Heart left ventricle (tissue), 16 donors: ENCODE measurements around the gene NUDT16L1. TPM values are rescaled to one million over a fixed set of nuclear protein-coding genes. Genes with fewer than 3 reads are reported as not detected.

Experiments
- ATAC-seq, 4 donors: fragments of 200-7000 bp; cut with Tn5 transposase; one replicate each; pipeline ENCODE4 v1.9.1; 2020 to 2022; ENCODE audit warnings: moderate library complexity in 4 of 4, mild to moderate bottlenecking in 3 of 4, moderate number of reproducible peaks in 1 of 4
- DNase-seq, 5 donors: peaks; one replicate each; pipeline ENCODE4 v3.0.0-alpha.2; 2020
- H3K27ac ChIP-seq, 12 donors: fragments of 200-600 bp; sonication (generic) in 4 of 12; one replicate each; pipeline versions ENCODE4 v1.5.0 to v1.8.0; 2016 to 2022; ENCODE audit warnings: mild to moderate bottlenecking in 2 of 12
- H3K27me3 ChIP-seq, 9 donors: fragments of 200-600 bp; sonication (generic) in 2 of 9; one replicate each; pipeline versions ENCODE4 v1.5.1 to v1.8.0; 2016 to 2022; ENCODE audit warnings: mild to moderate bottlenecking in 3 of 9
- H3K36me3 ChIP-seq, 9 donors: fragments of 200-600 bp; sonication (generic) in 2 of 9; one replicate each; pipeline versions ENCODE4 v1.5.0 to v1.8.0; 2018 to 2022; ENCODE audit warnings: mild to moderate bottlenecking in 2 of 9
- H3K4me1 ChIP-seq, 12 donors: fragments of 200-600 bp; sonication (generic) in 4 of 12; one replicate each; pipeline versions ENCODE4 v1.5.0 to v1.8.0; 2016 to 2022; ENCODE audit warnings: mild to moderate bottlenecking in 3 of 12
- H3K4me3 ChIP-seq, 12 donors: fragments of 200-600 bp; sonication (generic) in 4 of 12; one replicate each; pipeline versions ENCODE4 v1.5.0 to v1.8.0; 2017 to 2022; ENCODE audit warnings: mild to moderate bottlenecking in 9 of 12, moderate library complexity in 4 of 12
- H3K9me3 ChIP-seq, 12 donors: fragments of 200-600 bp; sonication (generic) in 4 of 12; one replicate each; pipeline versions ENCODE4 v1.5.0 to v1.8.0; 2016 to 2022; ENCODE audit warnings: mild to moderate bottlenecking in 1 of 12
- POLR2A ChIP-seq, 2 donors: fragments of 450-650 bp; IDR thresholded peaks; one replicate each; pipeline ENCODE4 v1.6.1; 2017; ENCODE audit warnings: antibody characterized with exemption in 2 of 2, mild to moderate bottlenecking in 2 of 2, moderate library complexity in 2 of 2
- WGBS, 4 donors: extraction: QIAGEN DNeasy Blood & Tissue Kit in 2 of 4; methylation state at CpG; one replicate each; pipeline versions ENCODE4 v1.1.5 to v1.1.7; 2013 to 2018; 5-methylcytosine and 5-hydroxymethylcytosine counted together
- intact Hi-C, 10 donors: fragments of 100-400 bp; cut with DNase I; formaldehyde crosslinking; loops; one replicate each; pipeline versions ENCODE4 v1.11.1 to v1.14.2; 2022
- polyA plus RNA-seq, 2 donors: library from polyadenylated mRNA; stranded (reverse); fragments of 200-250 nt; gene quantifications; one replicate each; pipeline ENCODE4 v1.2.3, GENCODE V29; 2013
- total RNA-seq, 9 donors: library from RNA; depleted of rRNA in 2 of 9; stranded (reverse); fragments of >200 nt in 2 of 9; fragmentation: NEBNext Ultra II Directional in 3 of 9; extraction: Animal tissue kit (Norgen Biotek cat#: 25700) in 3 of 9; gene quantifications; one replicate each; pipeline versions ENCODE4 v1.1.0 to v1.2.4, GENCODE V29; 2016 to 2023
- TF ChIP-seq, protein P1 (sequence below), 12 donors: fragments of 200-600 bp; sonication (generic) in 4 of 12; IDR thresholded peaks; one replicate each; pipeline versions ENCODE4 v1.5.0 to v1.8.0; 2018 to 2022; ENCODE audit warnings: antibody characterized with exemption in 12 of 12, mild to moderate bottlenecking in 5 of 12
- donor health status: ischemic (EF 13 %, LVEDD 7.1; RV severe dilation, severe dysfunction).
- donor health status: healthy with polysubstance abuse.
- donor health status: DM: no; HTN: yes; CAD: no.
- donor health status: DM: no; HTN: no; CAD: no.
- donor health status: ischemic (EF 25% LVEDD 6.9; RV normal size, moderate dysfunction).
- donor health status: ischemic (EF 25% LVEDD 5.7; RV mildly dilated, moderate dysfunction).
- donor health status: healthy.
- donor health status: DM: yes; HTN: yes; CAD: no.
- donor health status: ischemic (EF 35%, LVEDD 5.7; RV mildly dilated, moderate dysfunction).
- donor health status: nonischemic (EF 11% LVEDD 7.7; RV severe dilation, severe dysfunction).
- donor health status: DM: yes; HTN: yes; CAD: no.
- donor health status: PGD.
- donor health status: ischemic (EF 29% LVEDD 5.4; RV normal size, mild dysfunction).
- donor health status: nonischemic (EF 23%, LVEDD 6.1; RV moderate dilation, normal function).

The NUDT16L1 gene
- total and polyA plus RNA-seq, 11 donors, result 33.1 to 65.2 (median 47.5) TPM

DNA sequence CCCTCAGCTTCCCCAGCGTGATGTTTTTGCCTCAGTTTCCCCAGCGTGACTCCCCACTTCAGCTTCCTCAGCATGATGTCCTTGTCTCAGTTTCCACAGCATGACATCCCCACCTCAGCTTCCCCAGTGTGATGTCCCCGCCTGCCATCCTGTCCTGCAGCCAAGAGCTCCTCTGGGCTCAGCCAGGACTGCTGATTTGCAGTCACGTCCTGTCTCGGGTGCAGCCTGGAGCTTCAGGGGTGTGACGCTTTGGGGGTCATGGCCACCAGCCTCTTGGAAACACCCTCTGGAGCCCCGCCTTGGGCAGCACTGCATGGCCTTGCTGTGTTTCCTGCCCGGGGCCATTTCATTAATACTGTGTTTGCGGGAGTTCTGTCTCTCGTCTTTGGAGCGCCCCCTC is 16.5 kb upstream of the NUDT16L1 start:
- peak in 4 of 5 donors; percentile 53 to 84 (median 65) for DNase-seq

DNA sequence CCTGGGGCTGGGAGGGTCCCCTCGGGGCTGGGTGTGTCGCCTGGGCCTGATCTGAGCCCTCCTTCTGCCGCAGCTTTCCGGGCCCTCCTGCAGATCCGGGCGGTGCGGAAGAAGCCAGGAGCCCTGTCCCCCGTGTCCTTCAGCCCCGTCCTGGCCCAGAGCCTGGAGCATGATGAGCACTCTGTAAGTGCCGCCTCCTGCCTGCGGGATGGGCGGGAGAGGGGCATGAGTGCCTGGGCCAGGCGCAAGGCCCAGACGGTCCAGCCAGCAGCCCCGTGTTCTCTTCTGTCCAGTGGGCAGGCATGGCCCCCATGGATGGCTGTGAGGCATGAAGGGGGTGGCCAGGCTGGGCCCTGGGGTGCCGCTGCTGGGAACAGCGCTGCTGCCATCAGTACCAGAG is 16.0 kb upstream of the NUDT16L1 start:
- DNase-seq, result peak; percentile 75 to 92 (median 81)
- Histone ChIP-seq H3K27me3 (no peaks in the 10 kb centered on the region), H3K36me3 (peaks cover 0 to 75% (median 38%) of the 10 kb centered on the region in 9 donors), H3K4me3 (peak overlapping the region in 2 of 12 donors; percentile 15 to 28), H3K27ac (peak overlapping the region; percentile 57 to 97 (median 84)), H3K4me1 (peaks cover 0 to 49% (median 25%) of the 10 kb centered on the region in 12 donors), H3K9me3 (no peaks in the 10 kb centered on the region)
- TF ChIP-seq, protein P1, sequence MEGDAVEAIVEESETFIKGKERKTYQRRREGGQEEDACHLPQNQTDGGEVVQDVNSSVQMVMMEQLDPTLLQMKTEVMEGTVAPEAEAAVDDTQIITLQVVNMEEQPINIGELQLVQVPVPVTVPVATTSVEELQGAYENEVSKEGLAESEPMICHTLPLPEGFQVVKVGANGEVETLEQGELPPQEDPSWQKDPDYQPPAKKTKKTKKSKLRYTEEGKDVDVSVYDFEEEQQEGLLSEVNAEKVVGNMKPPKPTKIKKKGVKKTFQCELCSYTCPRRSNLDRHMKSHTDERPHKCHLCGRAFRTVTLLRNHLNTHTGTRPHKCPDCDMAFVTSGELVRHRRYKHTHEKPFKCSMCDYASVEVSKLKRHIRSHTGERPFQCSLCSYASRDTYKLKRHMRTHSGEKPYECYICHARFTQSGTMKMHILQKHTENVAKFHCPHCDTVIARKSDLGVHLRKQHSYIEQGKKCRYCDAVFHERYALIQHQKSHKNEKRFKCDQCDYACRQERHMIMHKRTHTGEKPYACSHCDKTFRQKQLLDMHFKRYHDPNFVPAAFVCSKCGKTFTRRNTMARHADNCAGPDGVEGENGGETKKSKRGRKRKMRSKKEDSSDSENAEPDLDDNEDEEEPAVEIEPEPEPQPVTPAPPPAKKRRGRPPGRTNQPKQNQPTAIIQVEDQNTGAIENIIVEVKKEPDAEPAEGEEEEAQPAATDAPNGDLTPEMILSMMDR (IDR thresholded peaks at IDR 0.05), result peak in 1 of 12 donors; percentile 15
- TF ChIP-seq POLR2A (IDR thresholded peaks at IDR 0.05), result no peak
- 42 to 65% (median 58%) methylated on average over 6 to 17 of the region's 17 CpGs for WGBS, 4 donors
- peak; percentile 81 to 84 (median 82) for ATAC-seq
- intact Hi-C loops, result no loop called here

More for the DNA sequence above, 16.5 kb upstream of the NUDT16L1 start:
- peaks cover 0 to 47% (median 25%) of the 10 kb centered on the region in 12 donors for H3K4me1 ChIP-seq
- intact Hi-C loops, result no loop called here
- H3K4me3 ChIP-seq, result peak overlapping the region in 2 of 12 donors; percentile 15 to 28
- no peaks in the 10 kb centered on the region for H3K9me3 ChIP-seq
- no peak for TF ChIP-seq POLR2A (IDR thresholded peaks at IDR 0.05)
- TF ChIP-seq, protein P1 (IDR thresholded peaks at IDR 0.05), result no peak
- H3K36me3 ChIP-seq, result peaks cover 0 to 73% (median 33%) of the 10 kb centered on the region in 9 donors
- ATAC-seq, result peak; percentile 28 to 65 (median 51)
- peak overlapping the region; percentile 57 to 97 (median 84) for H3K27ac ChIP-seq
- no peaks in the 10 kb centered on the region for H3K27me3 ChIP-seq
- 47 to 65% (median 59%) methylated on average over 11 of the region's 11 CpGs for WGBS, 4 donors

DNA sequence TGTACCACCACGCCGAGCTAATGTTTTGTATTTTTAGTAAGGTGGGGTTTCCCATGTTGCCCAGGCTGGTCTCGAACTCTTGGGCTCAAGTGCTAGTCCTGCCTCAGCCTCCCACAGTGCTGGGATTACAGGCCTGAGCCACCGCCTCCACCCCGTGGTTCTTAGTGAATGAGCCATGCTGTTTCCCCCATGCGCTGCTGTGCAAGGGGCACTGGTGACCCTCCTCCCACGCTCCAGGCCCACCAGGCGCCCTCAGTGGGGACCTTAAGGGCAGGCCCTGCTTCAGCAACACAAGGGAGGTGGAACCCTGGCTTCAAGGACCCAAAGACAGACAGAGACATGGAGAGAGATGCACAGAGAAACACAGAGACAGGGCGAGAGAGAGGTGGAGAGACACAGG is 15.4 kb upstream of the NUDT16L1 start:
- Histone ChIP-seq H3K27ac (peak overlapping the region in 10 of 12 donors; percentile 57 to 97 (median 86)), H3K4me1 (peaks cover 0 to 52% (median 23%) of the 10 kb centered on the region in 12 donors), H3K27me3 (no peaks in the 10 kb centered on the region), H3K9me3 (no peaks in the 10 kb centered on the region), H3K4me3 (no peak overlapping the region), H3K36me3 (peaks cover 2 to 75% (median 41%) of the 10 kb centered on the region in 9 donors)
- no peak for ATAC-seq
- TF ChIP-seq, protein P1 (IDR thresholded peaks at IDR 0.05), result no peak
- no peak for TF ChIP-seq POLR2A (IDR thresholded peaks at IDR 0.05)
- DNase-seq, result peak in 2 of 5 donors; percentile 5 to 40
- WGBS, 4 donors, result 93 to 95% (median 94%) methylated on average over 9 of the region's 9 CpGs
- intact Hi-C loops, result no loop called here

DNA sequence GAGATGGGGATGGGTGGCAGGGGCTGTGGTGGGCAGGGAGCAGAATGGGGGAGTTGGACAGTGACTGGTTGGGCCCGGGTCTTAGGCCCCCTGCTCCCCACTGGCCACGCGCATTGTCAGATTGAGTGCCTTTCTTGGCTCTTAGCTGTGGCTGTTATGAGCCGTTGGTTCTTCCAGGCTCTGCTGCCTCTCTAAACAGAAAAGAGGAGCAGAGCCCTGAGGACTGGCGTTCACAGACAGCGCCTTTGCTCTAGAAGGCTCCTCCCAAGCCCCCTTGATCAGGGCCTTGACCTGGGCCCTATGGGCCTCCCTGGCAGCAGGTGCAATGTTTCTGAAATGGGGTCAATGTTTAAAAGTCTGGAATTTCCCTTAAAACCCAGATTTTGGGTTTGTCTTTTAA is 14.8 kb upstream of the NUDT16L1 start:
- WGBS, 4 donors, result 83 to 88% (median 84%) methylated on average over 6 of the region's 6 CpGs
- peaks cover 3 to 75% (median 41%) of the 10 kb centered on the region in 9 donors for H3K36me3 ChIP-seq
- H3K4me1 ChIP-seq, result peaks cover 0 to 52% (median 23%) of the 10 kb centered on the region in 12 donors
- ATAC-seq (no peak), DNase-seq (peak in 2 of 5 donors; percentile 2 to 32)
- peak overlapping the region in 10 of 12 donors; percentile 3 to 90 (median 74) for H3K27ac ChIP-seq
- no peak overlapping the region for H3K4me3 ChIP-seq
- intact Hi-C loops, result no loop called here
- H3K27me3 ChIP-seq, result no peaks in the 10 kb centered on the region
- no peaks in the 10 kb centered on the region for H3K9me3 ChIP-seq
- no peak for TF ChIP-seq POLR2A (IDR thresholded peaks at IDR 0.05)
- TF ChIP-seq, protein P1 (IDR thresholded peaks at IDR 0.05), result no peak
